ENCODE results near the gene KIFAP3.
A peak's percentile ranks its signal among the peaks of the same experiment; 100 is the strongest.
"Not testable (repeated sequence)": the region's sequence is repeated elsewhere in the genome, so short reads cannot be mapped to it uniquely, and the experiment has no call there.

KIFAP3 gene

DNA sequence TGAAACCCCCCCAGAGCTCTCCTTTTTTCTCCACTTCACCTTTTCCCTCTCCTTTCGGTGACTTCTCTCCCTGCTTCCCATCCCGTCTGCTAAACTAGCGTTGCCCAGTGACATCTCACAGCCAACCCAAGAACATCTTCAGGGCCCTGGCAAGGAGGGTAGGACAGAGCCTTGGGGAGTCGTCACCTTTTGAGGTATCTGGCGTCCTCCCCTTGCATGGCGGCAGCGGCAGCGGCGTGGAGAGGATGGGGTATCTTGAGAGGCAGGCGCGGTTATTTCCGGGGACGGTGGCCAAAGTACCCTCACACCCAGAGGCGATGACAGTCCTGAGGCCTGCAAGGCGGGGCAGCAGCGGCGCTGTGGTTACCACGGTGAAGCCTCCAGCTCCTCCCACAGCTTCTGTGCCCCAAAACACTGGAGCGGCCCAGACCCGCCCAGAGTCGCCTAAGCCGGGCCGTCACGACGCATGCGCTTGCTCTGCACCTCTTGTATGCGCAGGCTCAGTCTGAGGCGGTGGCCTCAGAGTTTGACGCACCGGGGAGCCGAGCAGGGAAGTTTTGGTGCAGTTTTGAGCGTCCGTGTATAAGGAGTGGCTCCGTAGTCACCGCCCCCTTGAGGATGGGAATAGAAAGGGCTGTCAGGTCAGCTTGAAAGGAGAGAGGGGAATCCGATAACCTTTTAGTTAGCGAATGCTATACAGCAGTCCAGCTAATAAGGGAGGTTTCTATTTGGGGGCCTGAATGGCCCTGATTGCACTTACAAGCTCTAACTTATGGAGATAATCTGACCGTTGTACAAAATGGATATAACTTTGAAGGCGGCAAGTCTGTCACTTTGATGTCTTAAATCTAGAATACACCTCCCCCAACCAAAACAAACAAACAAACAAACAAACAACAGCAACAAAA lies at the start of gene KIFAP3:
Gene KIFAP3, minus strand, starts transcription at position 446 of the 908 bp plus-strand sequence. Its CDS starts 228 bp downstream, at position 218.
- DNase-seq, result peak; percentile 100

DNA sequence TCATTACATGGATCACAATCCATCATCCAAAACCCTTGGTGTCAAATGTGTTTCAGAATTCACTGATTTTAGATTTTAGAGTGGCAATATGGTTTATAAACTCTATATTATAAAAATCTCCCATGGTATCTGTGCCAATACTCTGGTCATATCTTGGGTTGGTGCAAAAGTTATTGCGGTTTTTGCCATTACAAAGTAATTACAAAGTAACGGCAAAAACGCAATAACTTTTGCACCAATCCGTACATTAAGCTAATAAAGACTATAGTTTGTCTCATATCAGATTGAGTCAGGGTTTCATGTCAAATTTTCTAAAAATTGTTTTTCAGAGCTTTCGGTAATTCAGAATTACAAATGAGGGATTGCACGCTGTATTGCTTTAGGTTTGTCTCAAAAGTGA lies 47.9 kb upstream of the KIFAP3 start:
- DNase-seq, result no peak

DNA sequence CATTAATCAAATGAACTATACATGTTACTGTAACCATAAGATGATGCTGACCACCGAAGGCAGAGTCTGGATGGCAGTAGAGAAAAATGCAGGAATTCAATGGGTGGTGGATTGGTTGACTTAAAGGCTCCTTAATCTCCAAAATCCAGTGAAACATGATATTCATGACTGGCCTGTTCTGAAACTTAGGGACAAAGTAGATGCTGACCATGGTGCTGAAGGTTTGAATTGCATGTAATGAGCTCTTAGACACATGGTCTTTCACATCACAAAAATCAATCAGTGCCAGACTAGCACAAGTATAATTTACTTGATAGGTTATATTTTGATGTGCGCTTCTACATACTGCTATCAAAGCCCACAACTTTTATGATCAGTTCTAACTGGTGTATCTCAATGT lies 40.4 kb upstream of the KIFAP3 start:
- DNase-seq, result peak; percentile 30

DNA sequence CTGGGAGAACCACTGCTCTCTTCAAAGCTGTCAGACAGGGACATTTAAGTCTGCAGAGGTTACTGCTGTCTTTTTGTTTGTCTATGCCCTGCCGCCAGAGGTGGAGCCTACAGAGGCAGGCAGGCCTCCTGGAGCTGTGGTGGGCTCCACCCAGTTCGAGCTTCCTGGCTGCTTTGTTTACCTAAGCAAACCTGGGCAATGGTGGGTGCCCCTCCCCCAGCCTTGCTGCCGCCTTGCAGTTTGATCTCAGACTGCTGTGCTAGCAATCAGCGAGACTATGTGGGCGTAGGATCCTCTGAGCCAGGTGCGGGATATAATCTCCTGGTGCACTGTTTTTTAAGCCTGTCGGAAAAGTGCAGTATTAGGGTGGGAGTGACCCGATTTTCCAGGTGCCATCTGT lies 38.6 kb upstream of the KIFAP3 start:
- DNase-seq, result not testable (repeated sequence)

DNA sequence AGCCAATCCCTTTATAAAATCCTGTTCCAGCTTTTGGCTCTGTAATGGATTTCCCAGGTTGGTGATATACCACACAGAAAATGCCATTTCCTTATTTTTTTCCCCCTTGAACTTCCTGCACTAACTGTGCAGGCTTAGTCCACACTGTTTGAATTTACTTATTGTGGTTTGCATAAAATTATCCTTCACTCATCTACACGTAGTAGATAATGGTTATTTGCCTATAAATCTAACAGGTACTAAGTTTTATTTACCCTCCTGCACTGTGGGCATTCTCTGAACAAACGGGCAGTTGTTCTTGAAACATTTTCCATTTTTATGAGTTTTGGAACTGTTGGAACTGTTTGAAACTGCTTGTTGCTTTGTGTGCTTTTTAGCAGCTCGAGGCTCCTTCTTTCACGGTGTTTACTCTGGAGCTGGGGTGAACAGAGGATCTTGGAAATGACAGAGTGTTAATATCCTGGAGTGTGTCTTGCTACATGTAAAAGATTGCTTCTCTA lies 23.0 kb upstream of the KIFAP3 start:
- DNase-seq, result peak; percentile 71

DNA sequence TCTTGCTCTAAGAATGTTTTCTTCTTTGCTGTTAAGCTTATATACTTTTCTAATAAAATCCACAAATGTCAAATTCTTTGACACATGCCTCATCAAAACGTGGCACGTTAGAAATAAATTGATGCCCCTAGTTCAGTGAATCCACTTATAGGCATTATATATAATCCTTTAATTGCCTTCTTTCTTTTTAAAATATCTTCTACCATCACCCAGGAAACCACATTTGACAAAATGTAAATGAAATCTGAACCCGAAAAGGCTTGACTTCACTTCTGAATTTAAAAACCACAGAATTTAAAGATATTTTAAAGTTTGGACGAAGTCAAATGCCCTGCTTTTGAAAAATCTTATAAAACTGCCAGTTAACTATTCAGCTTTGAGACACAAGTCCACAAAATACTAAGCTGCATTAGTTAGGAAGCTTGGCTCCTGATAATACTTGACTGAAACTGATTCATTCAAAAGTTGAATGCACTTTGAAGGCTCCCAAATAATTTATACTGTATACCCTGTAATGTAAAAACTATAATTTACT lies 22.4 kb upstream of the KIFAP3 start:
- no peak for DNase-seq

DNA sequence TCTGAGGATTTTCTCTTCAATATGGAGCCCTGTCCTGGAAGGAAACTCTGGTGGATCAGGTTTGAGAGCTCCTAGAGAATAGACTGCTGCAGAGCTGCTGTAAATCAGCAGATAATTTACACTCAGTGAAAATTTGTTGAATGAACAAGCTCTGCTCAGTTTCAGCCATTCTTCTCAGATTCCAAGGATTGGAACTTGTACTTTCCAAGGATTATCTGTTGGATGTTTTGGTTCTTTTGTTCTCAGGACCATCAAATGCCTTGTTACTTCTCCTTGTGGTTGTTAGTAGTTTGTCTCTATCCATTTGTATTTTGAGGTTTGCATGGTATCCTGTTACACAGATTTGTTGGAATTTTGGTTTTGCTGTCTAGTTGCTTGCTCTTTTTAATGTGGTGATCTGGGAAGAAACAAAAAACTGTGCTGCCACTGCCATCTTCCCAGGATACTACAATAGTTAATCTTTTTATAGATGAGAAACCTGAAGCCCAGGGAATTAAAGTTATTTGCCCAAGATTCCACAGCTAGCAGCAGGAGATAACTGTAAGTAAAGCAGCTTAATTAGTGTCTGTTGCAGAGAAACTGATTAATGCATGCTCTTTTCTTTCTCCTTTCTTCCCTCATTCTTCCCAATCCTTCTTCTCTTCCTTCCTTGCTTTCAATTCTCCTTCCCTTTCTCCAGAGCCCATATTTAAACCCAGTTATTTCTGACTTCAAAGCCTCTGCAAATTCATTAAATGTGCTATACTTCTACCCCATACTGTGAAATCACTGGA lies 21.7 kb upstream of the KIFAP3 start:
- no peak for DNase-seq

DNA sequence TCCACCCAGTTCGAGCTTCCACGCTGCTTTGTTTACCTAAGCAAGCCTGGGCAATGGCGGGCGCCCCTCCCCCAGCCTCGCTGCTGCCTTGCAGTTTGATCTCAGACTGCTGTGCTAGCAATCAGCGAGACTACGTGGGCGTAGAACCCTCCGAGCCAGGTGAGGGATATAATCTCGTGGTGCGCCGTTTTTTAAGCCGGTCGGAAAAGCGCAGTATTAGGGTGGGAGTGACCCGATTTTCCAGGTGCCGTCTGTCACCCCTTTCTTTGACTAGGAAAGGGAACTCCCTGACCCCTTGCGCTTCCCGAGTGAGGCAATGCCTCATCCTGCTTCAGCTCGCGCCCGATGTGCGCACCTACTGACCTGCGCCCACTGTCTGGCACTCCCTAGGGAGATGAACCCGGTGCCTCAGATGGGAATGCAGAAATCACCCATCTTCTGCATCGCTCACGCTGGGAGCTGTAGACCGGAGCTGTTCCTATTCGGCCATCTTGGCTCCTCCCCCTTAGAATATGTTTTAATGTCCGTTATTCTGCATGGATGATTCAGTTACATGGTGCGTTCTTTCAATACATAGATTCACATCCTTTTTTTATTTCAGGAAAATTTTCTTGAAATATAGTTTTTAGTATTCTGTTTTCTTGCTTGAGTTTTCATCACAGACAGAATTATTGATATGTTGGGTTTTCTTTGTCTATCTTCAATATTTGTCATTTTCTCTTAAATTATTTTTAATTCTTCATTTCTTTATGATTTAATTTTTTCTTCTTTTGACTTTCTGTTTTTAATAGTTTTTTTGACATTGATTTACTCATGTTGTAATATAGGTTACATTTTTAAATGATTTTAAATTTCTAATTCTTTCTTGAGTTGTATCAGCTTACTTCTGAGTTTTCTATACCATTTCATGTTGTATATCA lies 20.5 kb upstream of the KIFAP3 start:
- DNase-seq, result not testable (repeated sequence)

DNA sequence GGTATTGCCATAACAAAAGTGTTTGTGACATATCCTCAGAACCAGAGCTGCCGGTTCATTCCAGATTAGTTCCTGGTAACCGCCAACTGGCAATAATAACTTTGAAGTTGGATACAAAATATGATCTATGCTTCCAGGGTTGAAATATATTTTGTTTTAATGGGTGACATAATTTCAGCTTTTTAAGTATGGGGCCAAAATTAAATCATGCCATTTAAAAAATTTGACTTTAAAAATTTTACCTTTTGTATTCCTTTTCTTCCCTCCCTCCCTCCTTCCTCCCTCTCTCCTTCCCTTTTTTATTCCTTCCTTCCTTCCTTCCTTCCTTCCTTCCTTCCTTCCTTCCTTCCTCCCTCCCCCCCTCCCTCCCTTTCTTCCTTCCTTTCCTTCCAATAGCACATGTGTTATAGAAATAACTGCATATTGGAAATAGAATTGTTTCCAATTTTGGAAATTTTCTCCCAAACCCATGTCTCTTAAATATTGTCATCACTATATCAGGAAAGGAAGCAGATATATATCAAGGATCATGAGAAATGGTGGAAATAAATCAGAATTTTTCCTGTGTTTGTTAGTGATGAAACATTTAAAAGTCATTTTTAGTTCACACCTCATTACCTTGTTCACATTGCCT lies 12.0 kb upstream of the KIFAP3 start:
- DNase-seq, result no peak

DNA sequence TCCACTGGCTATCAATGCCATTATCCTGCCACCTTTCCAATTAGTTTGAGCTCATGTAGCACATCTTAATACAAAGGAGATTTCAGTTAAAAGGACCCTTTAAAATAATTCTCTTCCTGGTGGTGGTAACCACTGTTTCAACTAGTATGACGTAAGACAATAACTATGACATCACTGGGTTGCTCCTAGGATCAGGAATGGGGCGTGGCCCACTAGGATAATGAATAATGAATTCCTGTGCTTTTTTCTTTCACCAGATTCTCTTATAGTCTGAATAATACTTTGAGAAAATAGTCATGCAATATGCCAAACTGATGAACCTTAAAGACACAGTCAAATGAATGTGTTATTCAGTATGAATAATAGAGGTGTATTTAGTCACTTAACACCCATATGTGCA lies 10.6 kb upstream of the KIFAP3 start:
- no peak for DNase-seq

DNA sequence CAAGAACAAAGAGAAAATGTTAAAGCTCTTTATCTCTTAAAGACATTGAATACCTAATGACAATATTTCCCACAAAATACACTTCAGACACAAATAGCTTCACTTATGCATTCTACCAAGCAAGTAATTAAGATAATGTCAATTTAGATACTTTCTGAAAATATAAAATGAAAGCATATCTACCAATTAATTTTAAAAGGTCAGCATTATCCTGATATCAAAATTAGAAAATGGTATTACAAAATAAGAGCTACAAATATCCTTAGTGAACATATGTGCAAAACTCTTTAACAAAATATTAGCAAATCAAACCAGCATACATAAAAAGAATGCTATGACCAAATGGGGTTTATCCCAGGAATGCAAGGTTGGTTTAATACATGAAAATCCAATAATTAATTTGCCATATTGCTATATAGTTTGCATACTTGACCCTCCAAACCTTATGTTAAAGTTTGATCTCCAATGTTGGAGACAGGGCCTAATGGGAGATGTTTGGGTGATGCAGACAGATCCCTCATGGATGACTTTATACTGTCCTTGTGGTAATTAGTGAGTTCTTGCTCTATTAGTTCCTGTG lies 4.2 kb upstream of the KIFAP3 start:
- DNase-seq, result no peak

DNA sequence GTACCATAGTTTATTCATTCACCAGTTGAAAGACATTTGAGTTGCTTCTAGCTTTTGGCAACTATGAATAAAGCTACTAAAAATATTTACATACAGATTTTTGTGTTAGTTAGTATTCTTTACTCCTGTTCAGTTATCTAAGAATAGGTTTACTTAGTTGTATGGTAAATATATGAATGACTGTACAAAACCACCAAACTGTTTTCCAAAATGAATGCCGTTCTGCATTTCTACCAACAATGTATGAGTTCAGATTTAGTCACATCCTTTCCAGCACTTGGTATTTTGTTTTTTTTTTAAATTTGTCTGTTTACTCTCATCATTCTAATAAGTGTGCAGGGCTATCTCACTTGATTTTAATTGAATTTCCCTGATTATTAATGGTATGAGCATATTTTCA lies 3.4 kb upstream of the KIFAP3 start:
- no peak for DNase-seq

DNA sequence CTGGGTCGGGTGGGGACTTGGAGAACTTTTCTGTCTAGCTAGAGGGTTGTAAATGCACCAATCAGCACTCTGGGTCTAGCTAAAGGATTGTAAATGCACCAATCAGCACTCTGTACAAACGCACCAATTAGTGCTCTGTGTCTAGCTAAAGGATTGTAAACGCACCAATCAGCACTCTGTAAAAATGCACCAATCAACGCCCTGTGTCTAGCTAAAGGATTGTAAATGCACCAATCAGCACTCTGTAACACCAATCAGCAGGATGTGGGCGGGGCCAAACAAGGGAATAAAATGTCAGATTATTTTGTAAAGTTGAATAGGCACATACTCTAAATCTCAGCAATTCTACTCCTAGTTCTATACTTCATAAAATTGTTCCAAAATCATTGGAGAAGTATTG lies 2.5 kb upstream of the KIFAP3 start:
- DNase-seq, result not testable (repeated sequence)

DNA sequence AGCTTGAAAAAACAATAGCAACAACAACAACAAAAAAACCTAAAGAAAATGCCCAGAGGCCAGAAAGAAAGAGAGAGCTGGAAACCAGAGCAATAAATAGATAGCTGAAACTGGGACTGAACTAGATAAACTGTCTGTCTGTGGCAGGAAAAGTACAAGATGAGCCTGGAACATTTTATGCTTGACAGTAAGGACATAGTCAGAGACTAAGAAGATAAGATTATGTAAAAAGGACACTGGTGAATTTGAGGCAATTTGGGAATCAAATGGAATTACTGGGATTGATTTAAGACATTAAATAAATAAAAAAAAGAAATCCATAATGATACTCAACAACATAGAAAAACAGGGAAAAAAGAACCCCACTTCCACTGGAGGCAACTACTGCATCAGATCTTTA lies 1.7 kb upstream of the KIFAP3 start:
- no peak for DNase-seq

DNA sequence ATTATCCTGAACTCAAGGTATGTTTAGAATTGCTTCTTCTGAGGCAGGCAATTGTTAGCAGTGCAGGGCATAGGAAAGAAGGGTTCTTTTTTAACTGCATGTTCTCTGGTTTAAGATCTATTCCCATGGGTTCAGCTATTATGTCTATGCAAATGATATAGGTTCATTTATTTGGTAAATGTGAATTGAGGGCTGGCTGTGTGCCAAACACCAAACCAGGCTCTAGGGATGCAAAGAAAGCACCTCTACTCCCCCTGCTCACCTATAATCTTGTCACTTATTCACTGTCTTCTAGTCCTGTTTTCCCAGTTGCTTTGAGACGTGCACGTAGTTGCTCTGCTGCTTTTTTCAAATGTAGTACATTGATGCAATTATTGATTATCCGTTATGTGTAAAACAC lies 691 bp upstream of the KIFAP3 start:
- no peak for DNase-seq

DNA sequence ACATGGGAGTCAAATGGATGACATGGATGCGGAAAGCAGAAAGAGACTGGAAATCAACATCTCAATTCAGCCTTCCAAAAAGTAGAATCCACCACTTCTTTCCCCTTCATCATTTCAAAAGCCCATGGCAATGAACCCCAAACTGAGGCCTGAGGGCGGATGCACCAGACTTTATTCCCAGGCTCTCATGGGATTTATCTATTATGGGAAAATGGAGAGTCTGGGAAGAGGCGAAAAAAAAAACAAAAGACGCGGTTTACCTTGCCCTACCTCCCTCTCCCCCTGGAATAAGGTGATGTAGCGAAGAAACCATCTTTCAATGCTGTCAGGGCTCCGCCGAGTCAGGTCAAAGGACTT lies 624 bp downstream of the KIFAP3 start:
- DNase-seq, result no peak

DNA sequence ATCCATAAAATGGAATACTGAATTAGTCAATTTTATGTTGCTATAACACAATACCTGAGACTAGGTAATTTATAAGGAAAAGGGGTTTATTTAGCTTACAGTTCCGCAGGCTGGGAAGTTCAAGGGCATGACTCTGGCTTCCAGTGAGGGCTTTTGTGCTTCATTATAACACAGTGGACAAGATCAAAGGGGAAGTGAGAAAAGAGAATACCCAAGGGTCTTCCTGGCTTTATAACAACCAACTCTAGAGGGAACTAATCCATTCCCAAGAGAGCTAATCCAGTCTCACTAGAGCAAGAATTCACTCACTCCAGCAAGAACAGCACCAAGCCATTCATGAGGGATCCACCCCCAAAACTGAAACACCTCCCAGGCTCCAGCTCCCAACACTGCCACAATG lies 3.1 kb downstream of the KIFAP3 start:
- no peak for DNase-seq

DNA sequence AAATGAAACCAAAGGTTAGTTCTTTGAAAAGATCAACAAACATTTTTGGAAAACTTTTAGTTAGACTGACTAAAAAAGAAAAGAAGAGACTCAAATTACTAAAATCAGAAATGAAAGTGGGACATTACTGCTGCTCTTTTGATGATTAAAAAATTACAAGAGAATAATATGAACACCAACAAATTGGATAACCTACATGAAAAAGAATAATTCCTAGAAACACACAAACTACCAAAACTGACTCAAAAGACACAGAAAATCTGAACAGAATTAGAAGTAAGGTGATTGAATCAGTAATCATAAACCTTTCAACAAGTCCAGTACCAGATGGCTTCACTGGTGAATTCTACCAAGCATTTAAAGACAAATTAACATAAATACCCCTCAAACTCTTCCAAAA lies 5.6 kb downstream of the KIFAP3 start:
- no peak for DNase-seq

DNA sequence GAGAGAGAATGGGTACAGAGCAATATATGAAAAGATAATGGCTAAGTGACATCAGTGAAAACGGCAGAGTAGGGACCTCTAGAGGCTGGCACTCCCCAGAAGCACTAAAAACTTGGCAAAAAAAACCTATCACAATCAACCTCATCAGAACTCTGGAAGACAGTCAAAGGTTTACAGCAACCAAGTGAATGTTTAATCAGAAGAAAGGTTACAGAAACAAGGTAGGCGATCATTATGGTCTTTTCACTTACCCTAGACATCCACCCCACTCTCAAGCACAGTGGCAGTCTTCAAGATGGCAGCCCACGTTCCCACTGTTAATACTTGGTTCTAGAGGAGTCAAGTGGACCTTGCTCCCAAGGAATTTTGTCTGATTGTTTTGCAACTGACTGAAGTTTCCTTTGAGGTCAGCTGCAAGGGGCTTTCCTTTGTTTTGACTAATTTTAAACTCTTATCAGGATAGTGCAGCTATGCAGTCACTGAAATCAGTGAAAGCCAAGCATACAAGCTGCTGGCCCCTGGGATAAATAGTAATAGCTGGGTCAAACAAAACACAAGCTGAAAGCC lies 7.2 kb downstream of the KIFAP3 start:
- DNase-seq, result no peak

DNA sequence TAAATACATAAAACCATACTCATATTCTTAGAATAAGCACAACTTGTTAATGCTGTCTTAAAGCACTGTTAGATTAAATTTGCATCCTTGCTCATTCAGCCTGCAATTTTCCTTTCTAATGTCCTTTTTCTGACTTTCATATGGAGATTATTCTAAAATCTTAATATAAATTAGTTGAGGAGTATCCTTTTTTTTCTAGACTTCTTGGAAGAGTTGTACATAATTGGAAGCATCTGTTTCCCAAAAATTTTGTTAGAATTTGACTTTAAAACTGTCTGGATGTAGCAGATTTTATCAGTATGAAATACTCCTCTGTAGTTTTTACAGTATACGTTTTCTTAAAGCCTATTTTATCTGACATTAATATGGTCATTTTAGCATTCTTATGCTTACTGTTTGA lies 9.7 kb downstream of the KIFAP3 start:
- no peak for DNase-seq

DNA sequence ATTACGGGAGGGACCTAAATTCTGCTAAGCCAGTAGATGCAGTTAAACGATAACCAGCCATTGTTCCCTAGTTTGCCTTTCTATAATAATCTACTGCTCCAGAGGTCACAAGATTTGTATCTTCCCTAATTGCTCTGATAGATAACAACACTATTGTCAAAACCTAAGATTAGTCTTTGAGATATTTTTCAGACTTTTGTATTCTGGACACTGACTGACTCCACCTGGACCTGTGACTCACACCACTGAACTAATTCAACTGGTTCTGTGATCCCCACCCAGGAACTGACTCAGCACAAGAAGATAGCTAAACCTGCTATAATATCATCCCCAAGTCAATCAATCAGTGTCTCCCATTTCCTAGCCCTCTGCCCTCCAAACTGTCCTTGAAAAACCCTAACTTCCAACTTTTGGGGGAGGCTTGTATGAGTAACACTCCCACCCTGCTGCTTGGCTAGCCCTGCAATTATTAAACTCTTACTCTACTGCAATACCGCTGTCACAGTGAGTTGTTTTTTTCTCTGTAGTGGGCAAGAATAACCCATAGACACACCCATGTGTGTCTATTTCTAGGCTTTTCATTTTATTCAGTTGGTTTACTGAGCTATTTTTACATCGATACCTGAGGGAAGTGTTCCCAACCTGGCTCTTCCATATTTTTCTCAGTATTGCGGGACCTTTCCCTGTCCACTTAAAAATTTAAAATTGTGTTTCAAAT lies 11.2 kb downstream of the KIFAP3 start:
- no peak for DNase-seq

All from NCI-H1048 (cell line).